ELR (cell line): Measurements from ENCODE around the gene NLK.

Experiments used
- DNase-seq: peaks from one replicate; pipeline ENCODE4 v3.0.0-alpha.2; 2015; ENCODE audit warnings: low read depth

Gene NLK

GRCh38 chr17:28113269-28113668 is 70.8 kb downstream of the NLK start:
- DNase-seq, result no peak

- no peak for DNase-seq
Observed at GRCh38 chr17:28115046-28115445, 72.6 kb downstream of the NLK start.

- no peak for DNase-seq
Observed at GRCh38 chr17:28117304-28117703, 74.8 kb downstream of the NLK start.

GRCh38 chr17:28118362-28118761 is 75.9 kb downstream of the NLK start:
- DNase-seq, result no peak

- no peak for DNase-seq
Observed at GRCh38 chr17:28119046-28119445, 76.6 kb downstream of the NLK start.

- DNase-seq, result no peak
Observed at GRCh38 chr17:28119560-28119959, 77.1 kb downstream of the NLK start.

GRCh38 chr17:28120766-28121165 is 78.3 kb downstream of the NLK start:
- no peak for DNase-seq

GRCh38 chr17:28124962-28125361 is 82.5 kb downstream of the NLK start:
- no peak for DNase-seq

- DNase-seq, result no peak
Observed at GRCh38 chr17:28125526-28126378, 83.3 kb downstream of the NLK start.

GRCh38 chr17:28127196-28127595 is 84.7 kb downstream of the NLK start:
- no peak for DNase-seq

- no peak for DNase-seq
Observed at GRCh38 chr17:28128779-28129178, 86.3 kb downstream of the NLK start.

GRCh38 chr17:28130472-28130871 is 88.0 kb downstream of the NLK start:
- DNase-seq, result no peak

- DNase-seq, result peak; percentile 12
Observed at GRCh38 chr17:28131599-28131998, 89.1 kb downstream of the NLK start.

- peak; percentile 95 for DNase-seq
Observed at GRCh38 chr17:28133562-28133970, 91.1 kb downstream of the NLK start.

GRCh38 chr17:28136923-28137322 is 94.4 kb downstream of the NLK start:
- no peak for DNase-seq

GRCh38 chr17:28139822-28140221 is 97.3 kb downstream of the NLK start:
- DNase-seq, result no peak

GRCh38 chr17:28141313-28141712 is 98.8 kb downstream of the NLK start:
- no peak for DNase-seq

GRCh38 chr17:28141773-28142172 is 99.3 kb downstream of the NLK start:
- no peak for DNase-seq

- no peak for DNase-seq
Observed at GRCh38 chr17:28142305-28142704, 99.8 kb downstream of the NLK start.

- no peak for DNase-seq
Observed at GRCh38 chr17:28144019-28144418, 101.5 kb downstream of the NLK start.

GRCh38 chr17:28145348-28145747 is 102.9 kb downstream of the NLK start:
- peak; percentile 55 for DNase-seq

- DNase-seq, result no peak
Observed at GRCh38 chr17:28147017-28147416, 104.5 kb downstream of the NLK start.

GRCh38 chr17:28151001-28151400 is 108.5 kb downstream of the NLK start:
- DNase-seq, result no peak

GRCh38 chr17:28154214-28154613 is 111.7 kb downstream of the NLK start:
- DNase-seq, result no peak
